ENCODE data around the gene RAPGEF5. TPM values are rescaled to one million over a fixed set of nuclear protein-coding genes. Genes with fewer than 3 reads are reported as not detected.

RAPGEF5 gene
- total RNA-seq, 1 donor from 2014 or later, result 65.8 TPM

DNA sequence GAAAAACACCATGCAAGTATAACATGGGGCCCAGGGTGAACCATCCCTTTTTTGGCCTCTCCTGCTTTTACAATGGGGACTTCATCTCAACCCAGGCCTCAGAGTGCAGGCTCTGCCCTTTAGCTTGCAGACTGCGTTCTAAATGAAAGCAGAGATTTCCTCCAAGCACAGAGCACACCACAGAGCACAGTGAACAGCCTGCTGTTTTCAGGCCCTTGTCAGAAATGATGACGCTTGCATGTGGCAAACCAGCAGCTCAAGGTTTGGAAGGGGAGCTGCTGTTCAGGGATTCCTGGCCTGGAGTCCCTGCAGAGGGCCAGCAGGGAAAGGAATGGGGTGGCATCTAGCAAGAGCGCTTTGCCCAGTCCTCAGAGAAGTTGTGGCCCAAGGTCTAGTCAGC is 243.9 kb downstream of the RAPGEF5 start:
- no peak overlapping the region for H3K27ac ChIP-seq
- peaks cover 4% of the 10 kb centered on the region for H3K27me3 ChIP-seq
- TF ChIP-seq, protein P1, sequence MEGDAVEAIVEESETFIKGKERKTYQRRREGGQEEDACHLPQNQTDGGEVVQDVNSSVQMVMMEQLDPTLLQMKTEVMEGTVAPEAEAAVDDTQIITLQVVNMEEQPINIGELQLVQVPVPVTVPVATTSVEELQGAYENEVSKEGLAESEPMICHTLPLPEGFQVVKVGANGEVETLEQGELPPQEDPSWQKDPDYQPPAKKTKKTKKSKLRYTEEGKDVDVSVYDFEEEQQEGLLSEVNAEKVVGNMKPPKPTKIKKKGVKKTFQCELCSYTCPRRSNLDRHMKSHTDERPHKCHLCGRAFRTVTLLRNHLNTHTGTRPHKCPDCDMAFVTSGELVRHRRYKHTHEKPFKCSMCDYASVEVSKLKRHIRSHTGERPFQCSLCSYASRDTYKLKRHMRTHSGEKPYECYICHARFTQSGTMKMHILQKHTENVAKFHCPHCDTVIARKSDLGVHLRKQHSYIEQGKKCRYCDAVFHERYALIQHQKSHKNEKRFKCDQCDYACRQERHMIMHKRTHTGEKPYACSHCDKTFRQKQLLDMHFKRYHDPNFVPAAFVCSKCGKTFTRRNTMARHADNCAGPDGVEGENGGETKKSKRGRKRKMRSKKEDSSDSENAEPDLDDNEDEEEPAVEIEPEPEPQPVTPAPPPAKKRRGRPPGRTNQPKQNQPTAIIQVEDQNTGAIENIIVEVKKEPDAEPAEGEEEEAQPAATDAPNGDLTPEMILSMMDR (IDR thresholded peaks at IDR 0.05), result no peak
- no peaks in the 10 kb centered on the region for H3K9me3 ChIP-seq
- intact Hi-C loops (cut with DNase I), result loop anchor here (5.0 kb wide), 1 partner anchor 179 kb away; no protein-coding TSS in a partner anchor
- peak in 1 of 2 donors; percentile 38 for DNase-seq (ENCODE audit: low spot score in 2 of 2)
- no peak overlapping the region for H3K4me3 ChIP-seq
- no peaks in the 10 kb centered on the region for H3K4me1 ChIP-seq
- H3K36me3 ChIP-seq, result peaks cover 0 to 7% of the 10 kb centered on the region in 2 donors

DNA sequence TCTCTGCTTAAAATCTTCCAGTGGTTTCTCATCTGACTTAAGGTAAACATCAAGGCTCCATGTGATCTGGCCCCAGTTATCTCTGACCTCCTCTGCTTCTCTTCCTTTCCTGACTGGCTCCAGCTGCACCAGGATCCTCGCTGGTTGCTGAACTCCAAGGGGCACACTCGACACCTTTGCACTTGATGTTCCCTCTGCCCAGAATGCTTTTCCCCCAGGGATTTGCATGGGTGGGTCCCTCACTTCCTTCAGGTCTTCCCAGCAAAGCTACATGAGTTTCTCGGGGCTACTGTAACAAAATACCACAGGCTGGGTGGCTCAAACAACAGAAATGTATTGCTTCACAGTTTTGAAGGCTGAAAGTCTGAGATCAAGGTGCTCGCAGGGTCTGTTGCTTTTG is 245.3 kb downstream of the RAPGEF5 start:
- Histone ChIP-seq H3K4me1 (no peaks in the 10 kb centered on the region), H3K36me3 (no peaks in the 10 kb centered on the region), H3K27ac (no peak overlapping the region), H3K27me3 (peaks cover 4% of the 10 kb centered on the region), H3K4me3 (no peak overlapping the region), H3K9me3 (no peaks in the 10 kb centered on the region)
- TF ChIP-seq, protein P1 (IDR thresholded peaks at IDR 0.05), result no peak
- peak in 1 of 2 donors; percentile 40 for DNase-seq (ENCODE audit: low spot score in 2 of 2)
- intact Hi-C loops (cut with DNase I), result loop anchor here (5.0 kb wide), 1 partner anchor 181 kb away; no protein-coding TSS in a partner anchor

DNA sequence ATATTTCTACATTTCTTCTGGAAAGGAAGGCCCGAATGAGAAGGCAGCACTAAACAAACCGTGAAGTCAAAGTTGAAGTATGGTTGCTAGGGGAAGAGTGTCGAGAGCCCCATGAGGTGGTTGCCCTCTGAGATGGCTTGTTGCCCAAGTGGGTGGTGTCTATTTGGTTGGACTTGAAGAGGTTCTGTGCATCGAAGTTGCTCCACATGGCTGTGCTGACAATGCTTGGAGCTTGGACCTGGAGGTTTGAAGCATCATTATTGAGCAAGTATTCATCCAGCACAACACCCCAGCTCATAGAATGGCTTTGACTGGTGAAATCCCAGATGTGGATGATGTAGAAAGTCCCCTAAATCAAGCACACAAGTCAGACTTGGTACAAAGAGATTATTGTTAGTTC is 246.1 kb downstream of the RAPGEF5 start:
- H3K9me3 ChIP-seq, result no peaks in the 10 kb centered on the region
- no peak overlapping the region for H3K27ac ChIP-seq
- H3K4me1 ChIP-seq, result no peaks in the 10 kb centered on the region
- intact Hi-C loops (cut with DNase I), result loop anchor here (1.0 to 5.0 kb wide), 2 partner anchors 145 to 181 kb away; no protein-coding TSS in a partner anchor
- H3K4me3 ChIP-seq, result no peak overlapping the region
- peaks cover 4% of the 10 kb centered on the region for H3K27me3 ChIP-seq
- peak in 1 of 2 donors; percentile 53 for DNase-seq (ENCODE audit: low spot score in 2 of 2)
- H3K36me3 ChIP-seq, result no peaks in the 10 kb centered on the region
- TF ChIP-seq, protein P1 (IDR thresholded peaks at IDR 0.05), result no peak

DNA sequence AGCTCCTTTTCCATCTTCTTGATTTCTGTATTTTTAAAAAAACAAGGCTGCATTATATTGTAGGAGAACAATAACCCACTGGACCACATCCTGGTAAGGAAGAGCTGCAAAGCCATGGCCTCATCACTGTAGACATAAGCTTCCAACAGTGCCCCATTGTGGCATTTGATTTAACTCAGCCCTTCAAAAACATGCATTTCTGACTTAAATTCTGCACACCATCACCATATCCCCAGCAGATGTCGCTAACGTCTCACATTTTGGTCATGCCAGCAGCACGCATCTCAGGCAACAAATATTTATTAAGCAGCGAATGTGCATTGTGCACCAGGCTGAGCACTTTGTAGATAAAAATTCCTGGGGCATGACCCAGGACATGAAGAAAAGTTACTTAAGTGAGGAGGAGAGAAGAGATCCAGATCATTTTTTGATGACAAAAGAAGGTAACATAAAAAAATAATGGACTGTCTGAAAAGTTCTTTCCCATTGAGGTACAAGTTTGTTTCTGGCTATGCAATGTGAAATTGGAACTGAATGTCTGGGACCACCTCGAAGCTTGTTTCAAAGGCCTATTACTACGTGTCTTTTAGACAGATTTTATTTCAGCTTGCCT is 246.6 kb downstream of the RAPGEF5 start:
- H3K9me3 ChIP-seq, result no peaks in the 10 kb centered on the region
- H3K36me3 ChIP-seq, result no peaks in the 10 kb centered on the region
- H3K27ac ChIP-seq, result no peak overlapping the region
- peaks cover 4% of the 10 kb centered on the region for H3K27me3 ChIP-seq
- no peak overlapping the region for H3K4me3 ChIP-seq
- TF ChIP-seq, protein P1 (IDR thresholded peaks at IDR 0.05), result peak; percentile 83 to 88 (median 86)
- peak in 1 of 2 donors; percentile 79 for DNase-seq (ENCODE audit: low spot score in 2 of 2)
- intact Hi-C loops (cut with DNase I), result loop anchor here (1.0 to 5.0 kb wide), 2 partner anchors 146 to 182 kb away; no protein-coding TSS in a partner anchor
- H3K4me1 ChIP-seq, result no peaks in the 10 kb centered on the region

DNA sequence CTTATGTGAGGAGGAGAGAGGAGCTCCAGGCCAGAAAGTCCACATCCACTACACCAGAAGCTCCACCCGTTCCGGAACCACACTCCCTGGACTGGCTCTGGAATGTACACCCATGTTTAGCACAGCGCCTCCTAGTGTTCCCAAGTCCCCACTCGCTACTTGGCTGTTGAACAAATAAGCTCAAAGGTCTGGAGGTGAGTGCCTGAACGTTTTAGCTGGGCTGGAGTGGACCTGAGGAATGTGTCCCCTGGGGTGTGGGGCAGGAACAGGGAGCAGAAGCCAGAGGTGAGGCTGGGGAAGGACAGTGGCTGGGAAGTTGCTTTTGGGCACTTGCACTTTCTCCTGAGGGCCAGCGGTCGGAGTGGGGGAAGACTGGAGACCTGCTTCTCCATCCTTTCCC is 247.2 kb downstream of the RAPGEF5 start:
- TF ChIP-seq, protein P1 (IDR thresholded peaks at IDR 0.05), result no peak
- H3K4me1 ChIP-seq, result no peaks in the 10 kb centered on the region
- intact Hi-C loops (cut with DNase I), result loop anchor here (1.0 to 5.0 kb wide), 2 partner anchors 147 to 183 kb away; no protein-coding TSS in a partner anchor
- no peaks in the 10 kb centered on the region for H3K36me3 ChIP-seq
- H3K27ac ChIP-seq, result no peak overlapping the region
- peaks cover 4% of the 10 kb centered on the region for H3K27me3 ChIP-seq
- no peaks in the 10 kb centered on the region for H3K9me3 ChIP-seq
- peak in 1 of 2 donors; percentile 71 for DNase-seq (ENCODE audit: low spot score in 2 of 2)
- H3K4me3 ChIP-seq, result no peak overlapping the region

Data from ascending aorta (tissue), 2 donors.